ENCODE data around the gene GIMAP6.

Gene GIMAP6

DNA sequence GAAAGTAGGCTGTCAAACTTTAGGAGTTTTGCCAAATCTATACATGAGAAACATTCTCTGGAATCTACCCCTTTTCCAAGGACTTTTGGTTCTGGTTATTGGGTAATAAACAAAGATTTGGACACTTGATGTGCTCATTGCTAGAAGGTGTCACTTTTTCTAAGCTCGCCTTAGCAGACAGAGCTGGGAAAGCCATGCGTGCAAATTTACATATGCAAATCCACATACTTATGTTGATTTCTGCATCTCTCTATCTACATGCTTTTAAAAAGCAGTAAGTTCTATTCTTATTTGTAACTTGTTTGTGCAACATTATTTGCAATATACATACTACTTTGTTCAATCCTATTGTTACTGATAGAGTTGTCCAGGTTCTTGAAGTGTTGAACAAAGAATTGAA, 22.5 kb upstream of the GIMAP6 start:
- Histone ChIP-seq H3K4me2 (ENCODE audit: low read length) (no peak overlapping the region), H3K9ac (no peak overlapping the region)

GRCh38 chr7:150649080-150649385, 16.8 kb upstream of the GIMAP6 start:
- Histone ChIP-seq H3K27ac (no peak overlapping the region), H3K36me3 (ENCODE audit: control insufficient read depth, insufficient read depth, low read length) (no peaks in the 10 kb centered on the region), H3K79me2 (no peaks in the 10 kb centered on the region), H3K9ac (no peak overlapping the region), H2AFZ (no peak overlapping the region), H3K27me3 (ENCODE audit: control insufficient read depth, insufficient read depth, low read length) (no peaks in the 10 kb centered on the region), H3K9me3 (ENCODE audit: control insufficient read depth, low read length) (no peaks in the 10 kb centered on the region), H3K4me2 (ENCODE audit: low read length) (no peak overlapping the region), H3K4me1 (no peaks in the 10 kb centered on the region), H3K4me3 (ENCODE audit: low read depth, low read length) (no peak overlapping the region)
- TF ChIP-seq, protein P1, sequence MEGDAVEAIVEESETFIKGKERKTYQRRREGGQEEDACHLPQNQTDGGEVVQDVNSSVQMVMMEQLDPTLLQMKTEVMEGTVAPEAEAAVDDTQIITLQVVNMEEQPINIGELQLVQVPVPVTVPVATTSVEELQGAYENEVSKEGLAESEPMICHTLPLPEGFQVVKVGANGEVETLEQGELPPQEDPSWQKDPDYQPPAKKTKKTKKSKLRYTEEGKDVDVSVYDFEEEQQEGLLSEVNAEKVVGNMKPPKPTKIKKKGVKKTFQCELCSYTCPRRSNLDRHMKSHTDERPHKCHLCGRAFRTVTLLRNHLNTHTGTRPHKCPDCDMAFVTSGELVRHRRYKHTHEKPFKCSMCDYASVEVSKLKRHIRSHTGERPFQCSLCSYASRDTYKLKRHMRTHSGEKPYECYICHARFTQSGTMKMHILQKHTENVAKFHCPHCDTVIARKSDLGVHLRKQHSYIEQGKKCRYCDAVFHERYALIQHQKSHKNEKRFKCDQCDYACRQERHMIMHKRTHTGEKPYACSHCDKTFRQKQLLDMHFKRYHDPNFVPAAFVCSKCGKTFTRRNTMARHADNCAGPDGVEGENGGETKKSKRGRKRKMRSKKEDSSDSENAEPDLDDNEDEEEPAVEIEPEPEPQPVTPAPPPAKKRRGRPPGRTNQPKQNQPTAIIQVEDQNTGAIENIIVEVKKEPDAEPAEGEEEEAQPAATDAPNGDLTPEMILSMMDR (IDR thresholded peaks at IDR 0.05) = no peak

More for the DNA sequence above, 22.5 kb upstream of the GIMAP6 start:
- Histone ChIP-seq H3K4me1 (no peaks in the 10 kb centered on the region), H3K9me3 (ENCODE audit: control insufficient read depth, low read length) (no peaks in the 10 kb centered on the region), H3K79me2 (no peaks in the 10 kb centered on the region), H3K27me3 (ENCODE audit: control insufficient read depth, insufficient read depth, low read length) (no peaks in the 10 kb centered on the region), H3K27ac (no peak overlapping the region), H3K4me3 (ENCODE audit: low read depth, low read length) (no peak overlapping the region), H2AFZ (no peak overlapping the region), H3K36me3 (ENCODE audit: control insufficient read depth, insufficient read depth, low read length) (no peaks in the 10 kb centered on the region)
- TF ChIP-seq, protein P1 (IDR thresholded peaks at IDR 0.05) = no peak

- Histone ChIP-seq H3K9me3 (ENCODE audit: control insufficient read depth, low read length) (no peaks in the 10 kb centered on the region), H3K9ac (no peak overlapping the region), H3K4me2 (ENCODE audit: low read length) (no peak overlapping the region), H3K27ac (no peak overlapping the region), H3K27me3 (ENCODE audit: control insufficient read depth, insufficient read depth, low read length) (no peaks in the 10 kb centered on the region), H2AFZ (no peak overlapping the region), H3K79me2 (no peaks in the 10 kb centered on the region), H3K36me3 (ENCODE audit: control insufficient read depth, insufficient read depth, low read length) (no peaks in the 10 kb centered on the region), H3K4me3 (ENCODE audit: low read depth, low read length) (no peak overlapping the region), H3K4me1 (no peaks in the 10 kb centered on the region)
- TF ChIP-seq, protein P1 (IDR thresholded peaks at IDR 0.05) = no peak
Observed at GRCh38 chr7:150648353-150649079, 16.3 kb upstream of the GIMAP6 start.

DNA sequence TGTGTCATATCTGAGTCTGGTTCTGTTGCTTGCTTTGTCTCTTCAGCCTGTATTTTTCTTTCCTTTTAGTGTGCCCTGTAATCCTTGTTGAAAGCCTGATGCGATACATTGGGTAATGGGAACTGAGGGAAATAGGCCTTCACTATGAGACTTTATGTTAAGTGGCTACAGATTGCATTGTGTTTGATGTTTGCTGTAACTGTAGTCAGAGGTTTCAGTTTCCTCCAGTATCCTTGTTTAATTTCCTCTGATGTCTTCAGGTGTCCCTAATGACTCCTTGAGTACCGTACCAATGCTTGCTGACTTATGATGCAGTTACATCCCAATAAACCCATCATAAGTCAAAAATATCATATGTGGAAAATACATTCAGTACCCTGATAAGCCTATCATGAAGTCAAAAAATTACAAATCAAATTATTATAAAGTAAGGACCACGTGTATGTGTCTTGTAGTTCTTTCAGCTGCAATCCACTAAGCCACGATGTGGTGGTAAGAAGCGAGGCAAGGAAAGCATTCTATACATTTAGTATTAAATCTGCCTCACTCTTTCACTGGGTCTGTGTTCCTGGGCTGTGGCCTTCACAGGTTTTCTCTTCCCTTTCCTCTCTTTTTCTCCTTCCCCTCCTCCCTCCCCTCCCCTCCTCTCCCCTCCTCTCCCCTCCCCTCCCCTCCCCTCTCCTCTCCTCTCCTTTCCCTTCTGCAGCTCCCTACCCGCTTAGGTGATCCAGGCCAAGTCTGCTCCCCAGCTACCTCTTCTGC, 13.3 kb upstream of the GIMAP6 start:
- no peak overlapping the region for H3K4me2 ChIP-seq (ENCODE audit: low read length)
- H2AFZ ChIP-seq = no peak overlapping the region
- H3K9me3 ChIP-seq (ENCODE audit: control insufficient read depth, low read length) = no peaks in the 10 kb centered on the region
- no peak overlapping the region for H3K27ac ChIP-seq
- no peak overlapping the region for H3K9ac ChIP-seq
- no peaks in the 10 kb centered on the region for H3K79me2 ChIP-seq
- H3K4me3 ChIP-seq (ENCODE audit: low read depth, low read length) = no peak overlapping the region
- no peaks in the 10 kb centered on the region for H3K4me1 ChIP-seq
- TF ChIP-seq, protein P1 (IDR thresholded peaks at IDR 0.05) = no peak
- no peaks in the 10 kb centered on the region for H3K27me3 ChIP-seq (ENCODE audit: control insufficient read depth, insufficient read depth, low read length)
- no peaks in the 10 kb centered on the region for H3K36me3 ChIP-seq (ENCODE audit: control insufficient read depth, insufficient read depth, low read length)

All from parathyroid adenoma (tissue), 2 donors.